Activated CD4-positive, CD25-positive, alpha-beta regulatory T cell treated with anti-CD3 and anti-CD28 coated beads, Interleukin-2, amount 50 U/mL, for 24 hours (primary cell): ENCODE data around the gene GMPPB.
A peak's percentile ranks its signal among the peaks of the same experiment; 100 is the strongest.

Experiments used
- ATAC-seq, 2 donors: fragments of 150-1000 bp; cut with Tn5 transposase; one replicate each; pipeline ENCODE4 v1.10.0; 2021; ENCODE audit warnings: mild to moderate bottlenecking in 1 of 2, moderate library complexity in 1 of 2

GMPPB gene

DNA sequence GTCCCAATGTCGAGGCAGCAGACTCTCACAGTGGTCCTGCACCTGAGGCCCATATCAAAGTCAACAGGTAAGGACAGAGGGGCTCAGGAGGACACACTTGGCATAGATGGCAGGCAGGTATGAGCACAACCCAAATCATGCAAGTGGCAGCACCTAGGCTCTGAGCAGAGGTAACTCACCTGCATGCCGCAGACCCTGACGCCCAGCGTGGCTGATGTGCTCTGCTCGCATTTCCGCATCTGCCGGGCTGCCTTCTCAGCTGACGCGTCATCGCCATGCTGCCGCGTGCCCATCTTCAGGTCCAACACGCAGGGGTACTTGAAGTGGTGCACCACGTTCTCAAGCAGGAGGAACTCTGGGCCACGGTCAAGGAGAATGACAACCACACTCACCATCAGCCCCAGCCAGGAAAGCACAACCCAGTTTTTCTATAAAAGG lies 4.2 kb upstream of the GMPPB start:
- ATAC-seq: no peak

DNA sequence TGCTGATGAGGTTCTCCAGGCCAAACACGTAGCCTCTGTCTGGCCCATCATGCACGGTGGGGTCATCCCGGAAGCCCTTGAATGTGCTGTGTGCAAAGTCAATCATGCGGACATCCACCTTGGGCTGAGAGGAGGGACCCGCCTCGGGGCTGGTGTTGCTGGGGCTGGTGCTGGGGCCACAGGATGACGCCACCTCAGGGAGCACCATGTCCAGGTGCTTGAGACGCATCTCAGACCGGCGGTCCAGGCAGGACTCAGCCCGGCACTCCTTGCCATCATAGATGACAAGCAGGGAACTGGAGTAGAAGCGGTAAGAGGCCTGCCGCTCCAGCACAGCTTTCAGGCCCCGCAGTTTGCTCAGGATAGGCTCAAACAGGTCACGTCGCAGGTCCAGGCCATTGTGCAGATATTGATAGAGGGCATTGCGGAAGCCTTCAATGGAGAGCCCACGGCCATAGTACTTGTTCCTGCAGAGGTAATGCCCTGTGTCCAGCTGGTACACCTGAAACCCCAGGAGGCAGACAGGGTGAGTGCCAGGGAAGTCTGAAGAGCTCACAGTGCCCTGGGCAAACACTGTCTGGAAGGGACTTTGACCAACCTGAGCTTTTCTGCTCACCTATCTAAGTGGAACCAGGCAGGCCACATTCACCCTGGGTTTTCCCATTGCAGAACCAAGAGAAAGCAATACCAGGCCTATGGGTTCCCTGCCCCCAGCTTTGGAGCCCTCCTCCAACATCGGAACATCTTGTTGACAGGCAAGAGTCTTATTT lies 3.6 kb upstream of the GMPPB start:
- ATAC-seq: no peak

DNA sequence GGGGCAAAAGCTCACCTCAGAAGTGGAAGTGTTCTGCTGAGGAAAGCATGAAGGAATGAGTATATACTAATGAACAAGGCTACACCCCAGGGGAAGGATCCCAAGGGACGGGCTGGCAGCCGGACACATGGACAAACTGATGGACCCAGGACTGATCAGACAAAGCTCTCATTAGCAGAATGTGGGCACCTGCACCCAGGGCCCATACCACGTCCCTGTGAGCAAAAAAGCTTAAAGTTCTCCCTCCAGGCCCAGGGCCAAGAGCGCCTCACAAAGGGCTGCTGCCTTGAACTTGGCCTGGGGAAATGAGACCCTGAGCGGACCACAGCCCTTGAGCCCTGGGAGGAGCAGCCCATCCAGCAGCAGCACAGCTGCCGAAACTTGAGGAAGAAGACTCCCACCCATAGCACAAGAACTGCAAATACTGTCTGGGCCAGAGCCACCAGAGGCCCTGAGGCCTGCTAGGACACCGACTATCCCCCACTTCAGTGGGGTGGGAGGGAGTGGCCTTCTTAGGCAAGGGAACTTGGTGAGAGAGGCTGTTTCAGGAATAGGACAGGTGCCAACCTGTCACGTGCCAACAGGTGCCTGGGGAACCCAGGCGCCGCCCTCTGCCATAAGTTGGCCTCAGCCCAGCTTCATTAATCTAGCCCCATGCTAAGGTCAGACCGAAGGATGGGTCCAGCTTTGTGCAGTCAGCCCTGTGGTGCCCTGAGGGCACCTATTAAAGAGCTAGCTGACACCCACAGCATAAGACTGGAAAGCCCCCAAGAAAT lies 2.3 kb upstream of the GMPPB start:
- ATAC-seq: no peak

DNA sequence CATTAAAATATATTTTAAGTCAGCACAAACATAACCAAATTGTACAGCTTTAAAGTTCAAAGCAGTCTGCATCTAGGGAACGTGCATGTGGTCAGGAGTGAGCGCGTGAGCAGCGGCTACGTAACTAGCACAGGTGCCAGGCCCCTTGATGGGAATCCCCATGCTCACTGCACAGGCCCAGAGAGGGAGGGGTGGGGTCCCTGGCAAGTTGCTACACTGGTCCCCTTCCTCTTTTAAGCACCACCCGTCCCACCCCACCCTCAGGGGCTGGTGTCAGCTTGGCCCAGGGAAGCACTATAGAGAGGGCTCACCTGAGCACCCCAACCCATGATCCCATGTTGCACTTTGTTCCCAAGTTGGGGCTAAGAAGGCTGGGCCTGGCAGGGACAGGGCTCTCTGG lies 835 bp upstream of the GMPPB start:
- no peak for ATAC-seq

DNA sequence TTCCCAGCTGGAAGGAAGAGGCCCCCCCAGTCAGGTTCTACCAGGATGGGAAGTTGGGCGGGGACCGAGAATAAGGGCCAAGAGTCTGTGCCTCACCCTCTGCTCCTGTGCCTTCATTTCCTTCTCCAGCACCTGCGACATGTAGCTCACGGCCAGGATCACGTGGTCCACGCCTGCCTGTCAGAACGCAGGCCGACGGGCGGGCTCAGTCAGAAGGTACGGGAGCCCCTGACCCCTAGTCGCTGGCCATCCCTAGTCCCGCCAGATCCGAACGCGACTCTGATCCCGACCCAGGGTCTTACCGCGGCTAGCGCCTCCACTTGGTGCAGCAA lies 489 bp downstream of the GMPPB start:
- peak; percentile 11 to 23 for ATAC-seq

DNA sequence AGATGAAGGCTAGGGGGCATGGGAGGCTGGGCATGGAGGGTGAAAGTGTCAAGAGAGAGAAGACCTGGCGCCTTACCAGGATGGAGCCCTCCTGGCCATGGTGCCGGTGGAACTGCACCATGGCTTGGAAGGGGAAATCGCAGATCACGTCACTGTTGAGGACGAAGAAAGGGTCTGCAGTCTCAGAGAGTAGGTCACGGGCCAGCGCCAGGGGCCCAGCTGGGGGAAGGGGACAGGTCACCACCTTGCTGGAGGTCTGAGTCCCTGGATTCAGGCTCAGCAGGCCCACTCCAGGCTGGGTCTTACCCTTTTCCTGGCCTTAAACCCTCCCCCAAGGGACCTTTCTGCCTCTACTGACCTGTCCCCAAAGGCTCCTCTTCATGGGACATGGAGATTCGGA lies 855 bp downstream of the GMPPB start:
- ATAC-seq: no peak

DNA sequence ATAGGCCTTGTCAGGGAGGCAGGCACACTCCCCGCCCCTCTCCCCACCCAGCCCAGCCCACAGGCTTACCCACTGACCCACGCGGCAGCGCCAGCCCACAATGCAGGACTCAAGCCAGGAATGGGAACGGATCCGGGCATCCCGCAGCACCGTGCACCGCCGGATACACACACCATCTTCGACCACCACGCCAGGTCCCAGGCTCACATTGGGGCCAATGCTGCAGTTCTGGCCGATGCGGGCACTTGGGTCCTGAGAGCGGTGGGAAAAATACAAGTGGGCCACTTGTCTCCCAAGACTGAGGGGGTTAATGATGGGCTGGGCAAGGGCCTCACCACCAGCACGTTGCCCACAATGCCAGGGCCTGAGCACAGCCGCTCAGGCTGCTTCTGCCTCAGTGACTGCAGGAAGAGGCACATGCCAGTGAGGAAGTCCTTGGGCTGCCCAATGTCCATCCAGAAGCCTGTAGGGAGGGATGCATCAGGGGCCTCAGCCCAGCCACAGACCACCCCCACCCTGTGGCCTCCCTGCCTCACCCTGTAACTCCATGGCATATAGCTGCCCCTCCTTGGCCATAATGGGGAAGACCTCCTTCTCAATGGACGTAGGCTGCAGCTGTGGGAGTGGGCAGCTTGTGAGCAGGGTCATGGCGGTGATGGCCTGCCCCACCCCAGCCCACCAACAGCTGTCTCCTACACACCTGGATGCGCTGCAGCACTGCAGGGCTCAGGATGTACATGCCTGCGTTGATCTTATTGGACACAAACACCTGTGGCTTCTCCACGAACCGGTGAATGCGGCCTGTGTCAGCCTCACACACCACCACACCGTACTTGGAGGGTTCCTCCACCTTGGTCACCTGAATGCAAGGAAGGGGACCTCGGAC lies 1.6 kb downstream of the GMPPB start:
- ATAC-seq: no peak

DNA sequence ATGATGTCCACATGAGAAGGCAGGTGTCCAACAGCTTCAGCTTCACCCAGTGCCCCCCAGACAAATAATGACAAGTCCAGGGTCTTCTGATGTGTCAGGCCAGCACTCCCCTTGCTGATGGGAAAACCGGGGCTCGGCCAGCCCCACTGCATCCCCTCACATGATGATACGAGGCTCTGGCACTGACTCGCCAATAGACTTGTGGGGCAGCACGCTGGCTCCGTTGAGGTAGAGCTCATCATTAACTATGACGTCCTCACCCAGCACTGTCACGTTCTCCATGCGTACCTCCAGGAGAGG lies 2.2 kb downstream of the GMPPB start:
- ATAC-seq: no peak

DNA sequence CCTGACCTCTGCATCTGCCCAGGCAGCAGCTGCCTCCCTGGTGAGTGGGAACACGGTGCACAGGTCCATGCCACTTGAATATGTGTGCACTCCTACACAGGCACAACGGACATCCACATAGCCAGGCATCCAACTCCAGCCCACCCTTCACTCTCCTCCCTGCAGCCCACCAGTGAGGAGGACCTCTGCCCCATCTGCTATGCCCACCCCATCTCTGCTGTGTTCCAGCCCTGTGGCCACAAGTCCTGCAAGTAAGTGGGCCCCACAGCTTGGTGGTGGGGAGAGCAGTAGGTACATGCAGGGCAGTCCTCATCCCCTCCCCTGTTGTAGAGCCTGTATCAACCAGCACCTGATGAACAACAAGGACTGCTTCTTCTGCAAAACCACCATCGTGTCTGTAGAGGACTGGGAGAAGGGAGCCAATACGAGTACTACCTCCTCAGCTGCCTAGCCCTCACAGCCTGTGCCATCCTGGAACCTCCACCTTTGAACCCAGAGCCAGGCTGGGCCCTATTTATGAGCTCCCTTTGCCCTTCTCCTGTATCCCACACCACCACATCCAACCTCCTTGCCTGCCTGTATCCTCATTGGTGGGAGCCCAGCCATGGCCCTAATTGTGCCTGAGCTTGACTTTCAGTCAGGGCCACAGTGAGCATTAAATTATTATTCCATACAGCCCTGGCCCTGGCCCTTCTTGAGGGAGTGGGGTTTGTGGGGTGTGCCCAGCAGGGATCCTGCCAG lies 2.7 kb downstream of the GMPPB start:
- ATAC-seq: no peak

DNA sequence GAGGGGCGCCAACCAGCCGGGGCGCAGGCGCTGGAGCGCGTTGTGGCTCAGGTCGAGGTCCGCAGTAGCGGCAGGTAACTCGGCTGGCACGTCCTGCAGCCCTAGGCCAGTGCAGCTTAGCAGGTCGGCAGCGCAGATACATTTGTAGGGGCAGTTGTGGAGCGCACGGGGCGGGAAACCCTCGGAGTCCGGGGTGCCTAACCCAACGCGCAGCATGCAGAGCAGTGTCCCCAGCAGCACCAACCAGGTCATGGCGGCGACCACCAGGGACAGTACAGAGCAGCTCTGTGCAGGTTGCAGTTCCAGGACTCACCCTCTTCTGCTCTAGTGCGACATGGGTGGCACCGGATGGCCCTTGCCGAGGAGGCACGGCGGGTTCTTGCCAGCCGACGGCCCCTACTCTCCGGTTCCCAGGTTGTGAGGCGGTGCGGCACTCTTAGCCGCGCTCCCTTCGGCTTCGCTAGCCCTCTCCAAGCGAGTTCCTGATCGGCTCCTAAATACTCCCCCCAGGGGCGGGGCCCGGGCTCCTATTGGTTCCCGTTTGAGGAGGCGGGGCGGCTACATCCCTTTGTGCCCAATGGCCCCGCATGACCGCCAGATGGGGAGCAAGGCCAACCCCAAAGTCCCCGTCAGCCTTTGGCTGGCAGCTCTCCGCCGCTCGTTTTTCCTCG lies 4.4 kb downstream of the GMPPB start, which contains the start of gene AMIGO3:
AMIGO3 (minus strand) TSS at position 471 of the 671 bp plus-strand sequence; CDS start at position 252, 219 bp downstream.
- ATAC-seq: peak; percentile 66 to 69

DNA sequence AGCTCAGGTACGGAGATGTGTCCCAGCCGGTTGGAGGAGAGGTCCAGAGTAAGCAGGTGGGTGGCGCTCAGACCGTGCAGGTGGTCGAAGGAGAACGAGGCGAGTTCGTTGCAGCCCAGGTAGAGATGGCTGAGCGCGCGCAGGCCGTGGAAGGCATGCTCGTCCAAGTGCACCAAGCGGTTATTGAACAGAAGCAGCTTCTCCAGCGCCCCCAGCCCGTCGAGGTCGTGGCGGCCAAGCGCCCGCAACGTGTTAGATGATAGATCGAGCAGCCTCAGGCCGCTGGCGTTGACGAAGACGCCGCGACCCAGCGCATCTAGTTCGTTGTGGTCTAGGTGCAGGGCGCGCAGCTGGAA lies 4.9 kb downstream of the GMPPB start:
- ATAC-seq: no peak

DNA sequence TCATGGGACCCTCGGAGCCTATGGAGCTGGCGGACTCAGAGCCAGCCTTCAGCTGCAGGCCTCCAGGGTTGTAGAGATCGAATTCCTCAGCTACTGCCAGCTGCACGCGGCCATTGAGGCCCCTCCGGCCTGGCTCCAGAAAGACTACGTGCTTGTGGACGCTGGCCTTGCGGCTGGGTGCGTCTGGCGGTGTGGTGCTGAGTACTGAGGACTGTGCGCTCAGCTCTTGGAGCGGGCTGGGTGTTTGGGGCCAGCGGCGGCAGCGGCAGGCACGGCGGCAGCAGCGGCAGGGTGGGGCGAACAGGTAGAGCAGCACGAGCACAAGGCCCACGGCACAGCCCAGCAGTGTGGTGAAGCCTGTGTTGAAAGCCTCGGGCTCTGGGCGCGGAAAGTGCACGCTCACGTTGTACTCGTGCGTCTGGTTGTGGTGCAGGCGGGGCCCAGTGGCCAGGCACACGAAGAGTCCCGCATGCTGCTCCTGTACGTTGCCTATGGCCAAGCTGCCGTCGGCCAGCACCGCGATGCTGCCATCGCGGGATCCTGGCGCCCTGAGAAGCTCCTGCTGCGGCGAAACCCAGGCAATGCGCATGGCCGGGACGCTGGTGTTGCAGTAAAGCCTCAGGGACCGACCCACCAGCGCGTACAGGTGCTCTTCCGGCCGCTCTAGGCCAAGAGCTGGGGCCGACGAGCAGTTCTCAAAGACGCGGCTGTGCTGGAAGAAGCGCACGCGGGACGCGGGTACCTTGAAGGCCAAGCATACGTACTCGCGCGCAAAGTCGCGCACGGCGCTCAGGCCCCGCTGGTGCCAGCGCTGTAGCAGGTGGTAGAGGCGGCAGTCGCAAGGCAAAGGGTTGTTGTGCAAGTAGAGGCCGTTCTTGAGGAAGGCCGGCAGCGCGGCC lies 5.5 kb downstream of the GMPPB start:
- no peak for ATAC-seq

DNA sequence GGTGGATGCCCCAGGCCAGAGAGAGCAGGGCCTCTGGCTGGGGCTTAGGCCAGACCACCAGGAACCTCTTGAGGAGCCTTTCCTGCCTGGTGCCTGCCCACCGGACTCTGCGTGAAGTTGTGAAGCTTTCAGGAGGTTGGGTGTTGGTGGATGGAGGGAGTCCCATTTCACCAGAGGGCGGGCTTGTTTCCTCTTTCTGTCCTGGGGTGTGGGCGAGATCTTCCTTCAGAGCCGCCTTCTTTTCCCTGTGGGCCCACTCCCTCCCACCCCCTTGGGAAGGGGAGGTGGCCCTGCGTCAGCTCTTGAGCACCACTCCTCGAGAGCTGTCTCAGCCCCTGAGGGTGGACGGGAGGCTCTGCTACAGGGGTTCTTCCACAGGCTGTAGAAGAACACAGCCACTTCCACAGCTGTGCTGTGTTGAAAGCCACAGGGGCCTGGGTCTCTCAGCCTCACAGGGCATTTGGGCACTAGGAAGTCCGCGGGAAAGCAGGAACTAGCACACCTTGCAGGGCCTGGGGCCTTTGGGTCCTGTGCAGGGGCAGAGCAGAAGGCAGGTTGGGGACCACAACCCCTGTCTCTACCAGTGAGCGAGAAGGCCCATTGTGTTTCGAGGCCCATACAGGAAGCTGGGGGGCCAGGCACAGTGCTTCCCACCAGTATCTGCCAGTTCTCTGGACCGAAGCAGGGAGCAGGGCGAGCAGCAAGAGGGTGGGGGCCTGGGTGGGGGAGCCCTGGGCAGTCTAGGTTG lies 6.4 kb downstream of the GMPPB start:
- no peak for ATAC-seq

DNA sequence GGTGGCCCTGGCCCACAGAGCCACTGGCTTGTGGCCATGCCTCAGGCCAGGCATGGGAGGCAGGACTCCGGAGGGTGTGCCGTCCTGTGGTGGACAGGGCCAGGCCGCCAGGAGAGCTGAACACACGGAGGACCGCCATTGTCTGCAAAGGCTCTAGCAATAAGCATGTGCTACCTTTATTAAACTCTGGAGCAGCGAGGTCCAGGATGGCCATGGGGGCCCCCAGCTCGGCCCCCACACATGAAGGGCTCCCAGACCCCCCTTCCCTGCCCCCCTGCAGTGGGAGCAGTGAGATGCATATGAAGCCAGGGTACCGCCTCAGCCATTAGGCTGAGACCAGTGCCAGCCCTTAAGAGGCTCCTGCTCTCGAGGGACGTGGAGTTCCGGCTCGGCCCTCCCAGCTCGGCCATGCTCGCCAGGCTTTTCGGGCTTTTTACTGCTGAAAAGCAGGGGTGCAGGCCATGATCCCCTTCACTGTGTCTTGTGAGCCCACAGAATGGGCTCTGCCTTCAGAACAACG lies 7.0 kb downstream of the GMPPB start:
- no peak for ATAC-seq

DNA sequence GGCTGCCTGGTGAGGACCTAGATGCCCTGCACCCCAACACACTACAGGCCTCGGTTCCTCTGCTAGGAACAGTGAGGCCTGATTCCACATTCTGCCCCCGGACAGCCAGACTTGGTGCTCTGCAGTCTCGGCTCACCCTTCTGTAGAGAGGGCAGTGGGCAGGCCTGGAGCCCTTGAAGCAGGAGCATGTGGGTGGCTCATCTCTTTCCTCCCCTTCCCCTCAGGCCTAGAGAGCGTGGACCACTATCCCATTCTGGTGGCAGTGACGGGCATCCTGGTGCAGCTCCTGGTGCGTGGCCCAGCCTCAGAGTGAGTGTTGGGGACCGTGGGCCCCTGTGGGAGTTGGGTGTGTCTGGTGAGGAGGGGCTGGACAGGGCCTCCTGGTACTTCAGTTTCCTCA lies 7.6 kb downstream of the GMPPB start:
- ATAC-seq: no peak

DNA sequence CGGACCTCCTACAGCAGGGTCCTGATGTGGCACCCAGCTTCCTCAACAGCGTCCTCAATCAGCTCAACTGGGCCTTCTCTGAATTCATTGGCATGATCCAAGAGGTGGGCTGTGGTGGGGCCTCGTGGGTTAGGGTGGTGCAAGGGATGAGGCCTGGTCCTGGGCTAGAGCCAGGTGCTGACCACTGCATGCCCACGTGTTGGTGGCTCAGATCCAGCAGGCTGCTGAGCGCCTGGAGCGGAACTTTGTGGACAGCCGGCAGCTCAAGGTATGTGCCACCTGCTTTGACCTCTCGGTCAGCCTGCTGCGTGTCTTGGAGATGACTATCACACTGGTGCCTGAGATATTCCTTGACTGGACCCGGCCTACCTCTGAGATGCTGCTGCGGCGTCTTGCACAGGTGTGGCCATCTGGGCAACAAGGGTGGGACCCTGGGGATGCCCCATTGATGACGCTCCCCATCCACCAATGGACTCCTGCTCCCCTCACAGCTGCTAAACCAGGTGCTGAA lies 8.1 kb downstream of the GMPPB start:
- no peak for ATAC-seq

DNA sequence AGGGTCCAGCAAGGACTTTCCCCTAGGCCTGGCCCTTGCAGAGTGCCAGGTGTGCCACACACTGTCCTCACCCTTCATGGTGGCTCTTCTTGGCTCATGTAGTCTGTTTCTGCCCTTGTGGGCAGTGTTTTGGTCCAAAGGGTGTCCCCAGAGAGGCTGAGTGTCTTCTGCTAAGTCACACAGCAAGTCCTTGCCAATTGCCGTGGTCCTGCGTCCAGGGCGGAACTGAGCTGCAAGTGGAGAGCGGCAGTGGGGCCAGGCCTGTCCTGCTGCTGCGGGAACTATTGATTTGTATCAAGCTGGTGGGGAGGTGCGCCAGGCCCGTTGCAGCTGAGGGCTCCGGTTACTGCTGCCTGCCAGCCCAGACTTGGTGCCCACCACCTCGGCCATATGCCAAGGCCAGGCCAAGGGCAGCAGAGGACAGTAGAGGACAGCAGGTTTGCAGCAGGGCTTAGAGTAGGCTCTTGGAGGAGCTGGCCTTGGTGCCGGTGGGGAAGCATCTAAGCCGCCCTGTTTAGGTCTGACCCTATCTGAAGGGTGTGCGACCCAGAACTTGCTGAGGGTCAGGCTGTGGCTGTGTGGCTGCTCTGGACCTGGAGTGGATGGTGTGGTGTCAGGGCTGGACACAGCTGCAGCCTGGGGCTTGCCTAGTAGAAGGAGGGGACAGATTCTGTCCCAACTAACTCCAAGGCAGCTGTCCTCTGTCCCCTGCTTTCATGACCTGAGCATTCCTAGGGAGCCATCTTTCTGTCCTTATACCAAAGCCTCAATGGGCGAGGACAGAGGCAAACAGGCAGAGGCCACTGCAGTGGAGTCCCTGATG lies 8.8 kb downstream of the GMPPB start:
- no peak for ATAC-seq

DNA sequence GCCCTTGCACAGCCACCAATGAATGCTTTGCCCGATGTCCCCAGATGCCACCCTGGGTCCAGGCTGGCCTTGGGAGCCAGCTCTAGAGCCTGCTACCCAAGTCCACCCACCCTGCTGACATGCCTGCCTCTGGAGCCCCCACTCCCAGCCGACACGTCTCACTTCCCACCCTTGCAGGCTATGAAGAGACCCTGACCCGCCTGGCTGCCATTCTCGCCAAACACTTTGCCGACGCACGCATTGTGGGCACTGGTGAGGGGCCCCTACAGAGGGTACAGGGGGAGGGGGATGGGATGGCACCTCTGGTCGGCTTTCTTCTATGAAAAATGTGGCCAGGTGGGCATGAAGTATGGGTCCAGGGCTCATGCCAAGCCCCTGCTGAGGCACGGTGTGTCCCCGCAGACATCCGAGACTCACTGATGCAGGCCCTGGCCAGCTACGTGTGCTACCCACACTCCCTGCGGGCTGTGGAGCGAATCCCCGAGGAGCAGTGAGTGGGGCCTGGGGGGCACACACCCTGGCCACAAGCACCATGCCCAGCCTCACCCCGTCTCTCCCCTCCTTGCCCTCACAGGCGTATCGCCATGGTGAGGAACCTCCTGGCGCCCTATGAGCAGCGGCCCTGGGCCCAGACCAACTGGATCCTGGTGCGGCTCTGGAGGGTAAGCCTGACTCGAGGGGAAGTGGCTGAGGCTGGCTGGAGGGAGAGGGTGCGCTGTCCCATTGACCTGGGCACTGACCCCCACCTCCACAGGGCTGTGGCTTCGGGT lies 10.2 kb downstream of the GMPPB start:
- ATAC-seq: no peak
